GM19438 (cell line): ENCODE measurements around the gene PCDHGB3.
"Not testable (repeated sequence)": the region's sequence is repeated elsewhere in the genome, so short reads cannot be mapped to it uniquely, and the experiment has no call there.

Experiments used
- ATAC-seq: cut with Tn5 transposase; IDR thresholded peaks from one replicate; pipeline ENCODE4 v1.9.1; 2021; ENCODE audit warnings: low read depth; ENCODE audit not compliant: unreplicated experiment

PCDHGB3 gene

GRCh38 chr5:141415275-141415618, 45.2 kb downstream of the PCDHGB3 start:
- ATAC-seq, result not testable (repeated sequence)

- not testable (repeated sequence) for ATAC-seq
Measured at GRCh38 chr5:141417494-141418172, 47.6 kb downstream of the PCDHGB3 start, which contains the start of gene PCDHGB7. TSS of gene PCDHGB7 (plus strand) at chr5:141417677. CDS start at chr5:141417860, 183 bp downstream.

- ATAC-seq, result no peak
Measured at GRCh38 chr5:141419074-141419880, 49.2 kb downstream of the PCDHGB3 start.

GRCh38 chr5:141420855-141421488, 50.9 kb downstream of the PCDHGB3 start, which contains the start of gene PCDHGA11:
TSS of gene PCDHGA11 (plus strand) at chr5:141421051. CDS start at chr5:141421228, 177 bp downstream.
- no peak for ATAC-seq

GRCh38 chr5:141421489-141421855, 51.4 kb downstream of the PCDHGB3 start:
- ATAC-seq, result no peak
